GM12878 (cell line): ENCODE results near the gene MFSD11. TPM values are rescaled to one million over a fixed set of nuclear protein-coding genes. Genes with fewer than 3 reads are reported as not detected.
"Not testable (repeated sequence)": the region's sequence is repeated elsewhere in the genome, so short reads cannot be mapped to it uniquely, and the experiment has no call there.

Experiments used
- ATAC-seq: fragments of 200-7000 bp; cut with Tn5 transposase; 3 replicates; pipeline ENCODE4 v1.9.1; 2020; ENCODE audit warnings: mild to moderate bottlenecking, moderate library complexity
- BruUV-seq: library from RNA; stranded (reverse); fragments of 400-500 nt; replicated peaks from 2 replicates; lab custom pipeline; 2021; lab: Mats Ljungman, UMichigan
- CTCF ChIA-PET: fragments of 300-600 bp; sonication (Branson Sonifier 250); formaldehyde crosslinking; extraction: SDS; loops from one replicate; lab custom pipeline; 2021; ENCODE audit warnings: inconsistent platforms; lab: Yijun Ruan, JAX
- POLR2A ChIA-PET: fragments of 350-600 bp; formaldehyde crosslinking; extraction: SDS; loops from one replicate; lab custom pipeline; 2021; ENCODE audit warnings: inconsistent platforms; lab: Charles Lee
- RAD21 ChIA-PET: fragments of 300-600 bp; sonication (Branson Sonifier 250); formaldehyde crosslinking; loops from one replicate; lab custom pipeline; 2023; ENCODE audit warnings: antibody characterized with exemption; ENCODE audit not compliant: unreplicated experiment; lab: Charles Lee
- SMC1A ChIA-PET: fragments of 300-600 bp; sonication (Branson Sonifier 250); formaldehyde crosslinking; loops from one replicate; lab custom pipeline; 2023; ENCODE audit not compliant: unreplicated experiment, uncharacterized antibody; lab: Charles Lee
- DNase-seq: peaks from one replicate; pipeline ENCODE4 v3.0.0-alpha.2; 2011; ENCODE audit warnings: low read depth, low spot score
- FAIRE-seq: peaks from 3 replicates; lab custom pipeline; 2011; peaks lifted over from hg19 to GRCh38; lab: Jason Lieb, UNC
- H2AFZ ChIP-seq: 2 replicates; pipeline ENCODE4 v1.6.0; 2011; ENCODE audit warnings: low read depth, low read length, control low read depth; ENCODE audit not compliant: control insufficient read depth
- H3K27ac ChIP-seq: 2 replicates; pipeline ENCODE4 v1.5.1; 2011; ENCODE audit warnings: control low read depth; ENCODE audit not compliant: control insufficient read depth, insufficient read depth
- H3K27me3 ChIP-seq, 2 experiments: replicated peaks in 1 of 2; 2 replicates each; pipeline versions ENCODE4 v1.6.0 to v1.6.1; 2011; ENCODE audit warnings: low read length in 1 of 2; ENCODE audit not compliant: control insufficient read depth in 2 of 2, insufficient read depth in 2 of 2
- H3K36me3 ChIP-seq, 2 experiments: 2 replicates each; pipeline ENCODE4 v1.5.1; 2011; ENCODE audit warnings: low read length in 1 of 2; ENCODE audit not compliant: control insufficient read depth in 2 of 2, insufficient read depth in 2 of 2
- H3K4me1 ChIP-seq: 2 replicates; pipeline ENCODE4 v1.6.1; 2011; ENCODE audit warnings: mild to moderate bottlenecking, low read length, moderate library complexity, mixed read lengths; ENCODE audit not compliant: control insufficient read depth, insufficient read depth
- H3K4me2 ChIP-seq: 2 replicates; pipeline ENCODE4 v1.6.0; 2011; ENCODE audit warnings: control low read depth; ENCODE audit not compliant: control insufficient read depth, insufficient read depth
- H3K4me3 ChIP-seq: fragments of 200-600 bp; sonication (generic); 2 replicates; pipeline ENCODE4 v1.5.1; 2016
- H3K79me2 ChIP-seq: 2 replicates; pipeline ENCODE4 v1.6.0; 2011; ENCODE audit warnings: low read length; ENCODE audit not compliant: control insufficient read depth, insufficient read depth
- H3K9ac ChIP-seq: 2 replicates; pipeline ENCODE4 v1.8.0; 2011; ENCODE audit warnings: low read length, control low read depth, mixed read lengths; ENCODE audit not compliant: control insufficient read depth, insufficient read depth
- H3K9me3 ChIP-seq: replicated peaks from 3 replicates; pipeline ENCODE4 v1.5.1; 2011; ENCODE audit warnings: mild to moderate bottlenecking, low read length; ENCODE audit not compliant: control insufficient read depth, insufficient read depth
- H4K20me1 ChIP-seq: 2 replicates; pipeline ENCODE4 v1.6.0; 2011; ENCODE audit not compliant: control insufficient read depth, insufficient read depth
- BACH1 ChIP-seq: fragments of 450-650 bp; IDR thresholded peaks from 2 replicates; pipeline ENCODE4 v1.6.1; 2017; ENCODE audit warnings: mild to moderate bottlenecking, borderline replicate concordance
- FOXM1 ChIP-seq: IDR thresholded peaks from 2 replicates; pipeline ENCODE4 v1.6.1; 2012; ENCODE audit warnings: low read depth, mild to moderate bottlenecking, inconsistent platforms, low read length, moderate library complexity
- HDGF ChIP-seq: fragments of 450-650 bp; IDR thresholded peaks from 2 replicates; pipeline ENCODE4 v1.6.1; 2016; ENCODE audit warnings: antibody characterized with exemption
- POLR2AphosphoS5 ChIP-seq: IDR thresholded peaks from 2 replicates; pipeline ENCODE4 v1.6.1; 2011; ENCODE audit warnings: mild to moderate bottlenecking, low read length, inconsistent platforms
- ZBED1 ChIP-seq: IDR thresholded peaks from 2 replicates; pipeline ENCODE4 v1.6.1; 2016; ENCODE audit warnings: borderline replicate concordance
- WGBS: methylation state at CpG from one replicate; pipeline ENCODE4 v1.1.6; 2016; ENCODE audit warnings: low lambda C conversion rate; ENCODE audit not compliant: insufficient replicate concordance, insufficient coverage; ENCODE audit errors: missing lambda C conversion rate; 5-methylcytosine and 5-hydroxymethylcytosine counted together
- in situ Hi-C: fragments of 300-500 bp; cut with MboI; formaldehyde crosslinking; loops from 9 replicates; pipeline ENCODE4 v1.14.3; 2018; ENCODE audit warnings: mixed read lengths
- intact Hi-C: fragments of 100-400 bp; cut with micrococcal nuclease; formaldehyde crosslinking; loops from one replicate; pipeline ENCODE4 v1.14.2; 2022; ENCODE audit not compliant: unreplicated experiment
- polyA plus RNA-seq, 11 experiments: library from polyadenylated mRNA; depleted of rRNA in 4 of 11; unstranded in 6 of 11; stranded (reverse) in 5 of 11; fragments of >200 nt; fragmentation: Nextera tagmentation in 4 of 11; fragmentation: Illumina TruSeq in 1 of 11; extraction: Ambion mirVana in 4 of 11; extraction: Trizol in 1 of 11; gene quantifications; 1 replicate in 1 of 11; 2 replicates in 10 of 11; pipeline versions ENCODE4 v1.2.1 to v1.2.3, GENCODE V29; 2011 to 2016; ENCODE audit warnings: inconsistent platforms in 2 of 11, missing spikeins in 2 of 11, low read depth in 1 of 11
- total RNA-seq, 4 experiments: library from RNA; depleted of rRNA in 3 of 4; stranded (reverse); fragments of >200 nt in 3 of 4; fragmentation: Illumina TruSeq in 1 of 4; extraction: Trizol in 1 of 4; gene quantifications; 2 replicates each; pipeline versions ENCODE4 v1.2.1 to v1.2.3, GENCODE V29; 2013 to 2021

Gene MFSD11
- total and polyA plus RNA-seq, 10 of the 15 experiments (the other 5 are each of a cell fraction or from before 2014, with no cell fraction given) = 11.0 to 19.4 (median 15.5) TPM

DNA sequence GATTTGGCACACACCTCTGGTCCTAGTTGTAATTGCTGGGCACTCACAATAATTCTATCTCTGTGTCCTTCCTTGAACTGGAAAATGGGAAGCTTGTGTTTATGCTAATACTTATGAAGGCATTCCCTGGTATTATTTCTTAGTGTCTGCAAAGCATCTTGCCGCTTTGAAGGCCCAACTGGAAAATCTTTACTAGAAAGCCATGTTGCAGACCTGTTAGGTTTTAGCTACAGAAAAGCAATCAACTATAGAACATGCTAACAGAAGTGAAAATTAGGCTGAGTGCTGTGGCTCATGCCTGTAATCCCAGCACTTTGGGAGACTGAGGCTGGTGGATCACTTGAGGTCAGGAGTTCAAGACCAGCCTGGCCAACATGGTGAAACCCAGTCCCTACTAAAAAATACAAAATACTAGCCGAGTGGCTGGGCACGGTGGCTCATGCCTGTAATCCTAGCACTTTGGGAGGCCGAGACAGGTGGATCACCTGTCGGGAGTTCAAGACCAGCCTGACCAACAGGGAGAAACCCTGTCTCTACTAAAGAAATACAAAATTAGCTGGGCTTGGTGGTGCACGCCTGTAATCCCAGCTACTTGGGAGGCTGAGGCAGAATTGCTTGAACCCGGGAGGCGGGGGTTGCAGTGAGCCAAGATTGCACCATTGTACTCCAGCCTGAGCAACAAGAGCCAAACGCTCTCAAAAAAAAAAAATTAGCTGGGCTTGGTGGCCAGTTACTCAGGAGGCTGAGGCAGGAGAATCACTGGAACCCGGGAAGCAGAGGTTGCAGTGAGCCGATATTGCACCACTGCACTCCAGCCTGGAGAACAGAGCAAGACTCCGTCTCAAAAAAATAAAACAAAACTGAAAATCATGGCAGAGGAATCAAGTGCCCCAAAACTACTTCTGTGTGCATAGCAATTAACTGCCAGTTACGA, 5.9 kb upstream of the MFSD11 start:
- FAIRE-seq, in situ Hi-C loops: not testable (repeated sequence)
- POLR2A ChIA-PET = interaction anchor here (0.8 to 1.7 kb wide), 3 partner anchors 10 to 282 kb away, joined by 3 to 5 read pairs (median 3); no protein-coding TSS in a partner anchor

More for the DNA sequence above, 5.9 kb upstream of the MFSD11 start:
- H4K20me1 ChIP-seq, H3K9me3 ChIP-seq, H2AFZ ChIP-seq, ATAC-seq, H3K27me3 ChIP-seq, RAD21 ChIA-PET, BruUV-seq, H3K4me1 ChIP-seq, DNase-seq, H3K9ac ChIP-seq, H3K27ac ChIP-seq: not testable (repeated sequence)
- 0 out of 2 replicates have a peak, but pooled peaks have one; percentile 4 for TF ChIP-seq FOXM1
- 0 out of 2 replicates have a peak, but pooled peaks have one; percentile 21 for TF ChIP-seq ZBED1
- TF ChIP-seq POLR2AphosphoS5 = peak; percentile 51
- 0 out of 2 replicates have a peak, but pooled peaks have one; percentile 6 for TF ChIP-seq BACH1
- 0 out of 2 replicates have a peak, but pooled peaks have one; percentile 66 for TF ChIP-seq HDGF
- whole genome bisulfite sequencing = 75% methylated on average over 13 of the region's 13 CpGs
- CTCF ChIA-PET = interaction anchor here (1.0 kb wide), 1 partner anchor 55 kb away, joined by 3 read pairs; no protein-coding TSS in a partner anchor
- H3K4me3 ChIP-seq = peak overlapping the region; percentile 87; the same call in 1 of the 2 replicates
- intact Hi-C loops = loop anchor here (10.0 kb wide), 1 partner anchor 353 kb away; no protein-coding TSS in a partner anchor
- peak overlapping the region; percentile 75 for H3K4me2 ChIP-seq
- peaks cover 90% of the 10 kb centered on the region for H3K79me2 ChIP-seq
- SMC1A ChIA-PET = interaction anchor here (0.9 to 1.2 kb wide), 3 partner anchors 19 to 165 kb away, joined by 3 read pairs; no protein-coding TSS in a partner anchor
- H3K36me3 ChIP-seq = peaks cover 8 to 36% of the 10 kb centered on the region in 2 experiments
